ENCODE results near the gene AIMP1. TPM values are rescaled to one million over a fixed set of nuclear protein-coding genes. Genes with fewer than 3 reads are reported as not detected.

The AIMP1 gene
- total and polyA plus RNA-seq, 2 of the 13 experiments (the other 11 are each of a cell fraction or from before 2014, with no cell fraction given) = 28.6 to 82.9 TPM

DNA sequence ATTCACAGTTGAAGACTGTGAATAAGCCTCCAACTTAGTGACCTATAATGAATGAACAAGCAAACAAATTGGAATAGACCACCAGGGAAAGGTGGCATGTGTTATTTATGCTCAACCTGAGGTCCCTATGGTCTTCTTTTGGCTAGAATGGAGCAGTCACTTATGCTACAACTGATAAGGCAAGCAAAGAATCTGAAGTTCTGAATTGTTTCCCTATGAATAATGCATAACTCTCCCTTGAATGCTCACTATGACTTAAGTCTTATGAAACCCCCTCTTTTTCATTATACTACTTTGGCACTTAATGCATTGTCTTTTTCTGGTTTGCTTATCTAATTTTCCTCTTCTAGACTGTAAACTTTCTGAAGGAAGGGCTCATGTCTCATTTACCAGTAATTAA, 49.7 kb downstream of the AIMP1 start (continued):
- TF ChIP-seq NFATC3 (CRISPR knock-in tag; IDR thresholded peaks at IDR 0.05) = no peak
- TF ChIP-seq, protein P1, sequence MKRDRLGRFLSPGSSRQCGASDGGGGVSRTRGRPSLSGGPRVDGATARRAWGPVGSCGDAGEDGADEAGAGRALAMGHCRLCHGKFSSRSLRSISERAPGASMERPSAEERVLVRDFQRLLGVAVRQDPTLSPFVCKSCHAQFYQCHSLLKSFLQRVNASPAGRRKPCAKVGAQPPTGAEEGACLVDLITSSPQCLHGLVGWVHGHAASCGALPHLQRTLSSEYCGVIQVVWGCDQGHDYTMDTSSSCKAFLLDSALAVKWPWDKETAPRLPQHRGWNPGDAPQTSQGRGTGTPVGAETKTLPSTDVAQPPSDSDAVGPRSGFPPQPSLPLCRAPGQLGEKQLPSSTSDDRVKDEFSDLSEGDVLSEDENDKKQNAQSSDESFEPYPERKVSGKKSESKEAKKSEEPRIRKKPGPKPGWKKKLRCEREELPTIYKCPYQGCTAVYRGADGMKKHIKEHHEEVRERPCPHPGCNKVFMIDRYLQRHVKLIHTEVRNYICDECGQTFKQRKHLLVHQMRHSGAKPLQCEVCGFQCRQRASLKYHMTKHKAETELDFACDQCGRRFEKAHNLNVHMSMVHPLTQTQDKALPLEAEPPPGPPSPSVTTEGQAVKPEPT (CRISPR knock-in tag; IDR thresholded peaks at IDR 0.05; ENCODE audit: low read depth) = no peak
- TF ChIP-seq, protein P2, sequence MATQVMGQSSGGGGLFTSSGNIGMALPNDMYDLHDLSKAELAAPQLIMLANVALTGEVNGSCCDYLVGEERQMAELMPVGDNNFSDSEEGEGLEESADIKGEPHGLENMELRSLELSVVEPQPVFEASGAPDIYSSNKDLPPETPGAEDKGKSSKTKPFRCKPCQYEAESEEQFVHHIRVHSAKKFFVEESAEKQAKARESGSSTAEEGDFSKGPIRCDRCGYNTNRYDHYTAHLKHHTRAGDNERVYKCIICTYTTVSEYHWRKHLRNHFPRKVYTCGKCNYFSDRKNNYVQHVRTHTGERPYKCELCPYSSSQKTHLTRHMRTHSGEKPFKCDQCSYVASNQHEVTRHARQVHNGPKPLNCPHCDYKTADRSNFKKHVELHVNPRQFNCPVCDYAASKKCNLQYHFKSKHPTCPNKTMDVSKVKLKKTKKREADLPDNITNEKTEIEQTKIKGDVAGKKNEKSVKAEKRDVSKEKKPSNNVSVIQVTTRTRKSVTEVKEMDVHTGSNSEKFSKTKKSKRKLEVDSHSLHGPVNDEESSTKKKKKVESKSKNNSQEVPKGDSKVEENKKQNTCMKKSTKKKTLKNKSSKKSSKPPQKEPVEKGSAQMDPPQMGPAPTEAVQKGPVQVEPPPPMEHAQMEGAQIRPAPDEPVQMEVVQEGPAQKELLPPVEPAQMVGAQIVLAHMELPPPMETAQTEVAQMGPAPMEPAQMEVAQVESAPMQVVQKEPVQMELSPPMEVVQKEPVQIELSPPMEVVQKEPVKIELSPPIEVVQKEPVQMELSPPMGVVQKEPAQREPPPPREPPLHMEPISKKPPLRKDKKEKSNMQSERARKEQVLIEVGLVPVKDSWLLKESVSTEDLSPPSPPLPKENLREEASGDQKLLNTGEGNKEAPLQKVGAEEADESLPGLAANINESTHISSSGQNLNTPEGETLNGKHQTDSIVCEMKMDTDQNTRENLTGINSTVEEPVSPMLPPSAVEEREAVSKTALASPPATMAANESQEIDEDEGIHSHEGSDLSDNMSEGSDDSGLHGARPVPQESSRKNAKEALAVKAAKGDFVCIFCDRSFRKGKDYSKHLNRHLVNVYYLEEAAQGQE (IDR thresholded peaks at IDR 0.05; ENCODE audit: borderline replicate concordance in 1 of 2, low read depth in 1 of 2, low read length in 2 of 2) = no peak
- no peak for TF ChIP-seq MED13 (CRISPR knock-in tag; IDR thresholded peaks at IDR 0.05)
- TF ChIP-seq TBX3 (IDR thresholded peaks at IDR 0.05; ENCODE audit: borderline replicate concordance) = no peak
- no peak for TF ChIP-seq XBP1 (CRISPR knock-in tag; IDR thresholded peaks at IDR 0.05)
- no peak for TF ChIP-seq ATF7-NPFF (CRISPR knock-in tag; IDR thresholded peaks at IDR 0.05; ENCODE audit: low read depth)

DNA sequence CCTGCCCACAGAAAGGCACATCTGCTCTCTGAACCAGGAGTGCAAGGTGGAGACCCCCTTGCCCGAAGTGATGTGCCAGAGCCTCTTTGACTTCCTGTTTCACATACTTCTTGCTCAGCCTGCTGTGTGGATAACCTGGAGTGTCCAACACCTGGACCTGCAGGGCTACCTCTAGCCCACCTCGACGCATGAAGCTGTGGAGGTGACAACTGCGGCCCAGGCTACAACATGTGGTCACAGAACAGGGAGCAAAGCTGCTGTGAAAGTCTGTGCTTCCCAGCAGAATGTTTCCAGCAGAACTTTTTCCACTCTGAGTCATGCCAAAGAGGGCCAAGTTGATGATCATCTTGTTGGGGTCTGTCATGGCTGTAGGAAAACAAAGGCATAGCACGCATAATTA, 50.7 kb downstream of the AIMP1 start:
- no TSS peak for BruUV-seq (replicated peaks)
- in situ Hi-C loops (cut with HindIII; ENCODE audit: extremely low pct_ligation_motif_present, low pct_unique_long_range_greater_than_20kb) = loop anchor here (5.0 to 25.0 kb wide), 2 partner anchors 135 to 445 kb away; no protein-coding TSS in a partner anchor
- FAIRE-seq = no peak
- no peak for ATAC-seq
- CTCF ChIA-PET (ENCODE audit: low intra/inter-chr PET ratio, low total read pairs) = no interaction called here
- Histone ChIP-seq H3K36me3 (replicated peaks in 1 of 2; ENCODE audit: control insufficient read depth in 1 of 2, insufficient read depth in 2 of 2, low read length in 2 of 2) (no peaks in the 10 kb centered on the region), H4K20me1 (ENCODE audit: insufficient read depth, low read length) (no peaks in the 10 kb centered on the region), H3K9me3 (ENCODE audit: low read length) (no peaks in the 10 kb centered on the region), H3K79me2 (ENCODE audit: insufficient read depth, low read length) (no peaks in the 10 kb centered on the region), H3K27me3 (ENCODE audit: control insufficient read depth in 1 of 2, insufficient read depth in 2 of 2, low read length in 2 of 2) (no peaks in the 10 kb centered on the region), H3K4me2 (ENCODE audit: low read depth, low read length) (no peak overlapping the region), H3K9ac (ENCODE audit: insufficient read depth, low read depth, low read length) (no peak overlapping the region), H3K27ac (ENCODE audit: extremely low read length, insufficient read depth, low read length) (no peak overlapping the region), H3K4me1 (ENCODE audit: insufficient read depth, low read length) (peaks cover 19% of the 10 kb centered on the region), H2AFZ (ENCODE audit: low read length) (no peak overlapping the region), H3K4me3 (replicated peaks in 1 of 3; ENCODE audit: insufficient read depth in 1 of 3, low read depth in 2 of 3, low read length in 3 of 3) (no peak overlapping the region)
- DNase-seq (ENCODE audit: low spot score) = no peak
- intact Hi-C loops (cut with micrococcal nuclease; ENCODE audit: unreplicated experiment) = loop anchor here (5.0 kb wide), 2 partner anchors 50 to 440 kb away; partner anchors contain the start of genes AIMP1 and TBCK
- POLR2A ChIA-PET = no interaction called here
- 96% methylated on average over 5 of the region's 5 CpGs for WGBS (ENCODE audit: low lambda C conversion rate)
- TF ChIP-seq ZSCAN9 (CRISPR knock-in tag; IDR thresholded peaks at IDR 0.05; ENCODE audit: borderline replicate concordance) (no peak), ZNF33A (CRISPR knock-in tag; IDR thresholded peaks at IDR 0.05; ENCODE audit: borderline replicate concordance) (no peak), POLR2G (IDR thresholded peaks at IDR 0.05; ENCODE audit: low read depth, low read length) (no peak), ZNF768 (CRISPR knock-in tag; IDR thresholded peaks at IDR 0.05) (no peak), ZNF775 (CRISPR knock-in tag; IDR thresholded peaks at IDR 0.05; ENCODE audit: borderline replicate concordance) (no peak), ZKSCAN1 (IDR thresholded peaks at IDR 0.05; ENCODE audit: low read length) (no peak), POLR2AphosphoS5 (IDR thresholded peaks at IDR 0.05; ENCODE audit: low read depth, low read length) (no peak), CCAR2 (optimal IDR thresholded peaks at IDR 0.05; ENCODE audit: low read depth, low read length) (no peak), BRD4 (CRISPR knock-in tag; IDR thresholded peaks at IDR 0.05) (no peak), SUZ12 (IDR thresholded peaks at IDR 0.05; ENCODE audit: low read depth, low read length) (no peak), PAX8 (CRISPR knock-in tag; IDR thresholded peaks at IDR 0.05; ENCODE audit: borderline replicate concordance) (no peak), TMF1 (CRISPR knock-in tag; IDR thresholded peaks at IDR 0.05; ENCODE audit: low read depth) (no peak), FOXK1 (CRISPR knock-in tag; IDR thresholded peaks at IDR 0.05; ENCODE audit: borderline replicate concordance, low read depth) (no peak), ZNF432 (CRISPR knock-in tag; IDR thresholded peaks at IDR 0.05; ENCODE audit: borderline replicate concordance) (no peak)

Measured in HepG2 (cell line).